ENCODE measurements around the gene NACC2.

DNA sequence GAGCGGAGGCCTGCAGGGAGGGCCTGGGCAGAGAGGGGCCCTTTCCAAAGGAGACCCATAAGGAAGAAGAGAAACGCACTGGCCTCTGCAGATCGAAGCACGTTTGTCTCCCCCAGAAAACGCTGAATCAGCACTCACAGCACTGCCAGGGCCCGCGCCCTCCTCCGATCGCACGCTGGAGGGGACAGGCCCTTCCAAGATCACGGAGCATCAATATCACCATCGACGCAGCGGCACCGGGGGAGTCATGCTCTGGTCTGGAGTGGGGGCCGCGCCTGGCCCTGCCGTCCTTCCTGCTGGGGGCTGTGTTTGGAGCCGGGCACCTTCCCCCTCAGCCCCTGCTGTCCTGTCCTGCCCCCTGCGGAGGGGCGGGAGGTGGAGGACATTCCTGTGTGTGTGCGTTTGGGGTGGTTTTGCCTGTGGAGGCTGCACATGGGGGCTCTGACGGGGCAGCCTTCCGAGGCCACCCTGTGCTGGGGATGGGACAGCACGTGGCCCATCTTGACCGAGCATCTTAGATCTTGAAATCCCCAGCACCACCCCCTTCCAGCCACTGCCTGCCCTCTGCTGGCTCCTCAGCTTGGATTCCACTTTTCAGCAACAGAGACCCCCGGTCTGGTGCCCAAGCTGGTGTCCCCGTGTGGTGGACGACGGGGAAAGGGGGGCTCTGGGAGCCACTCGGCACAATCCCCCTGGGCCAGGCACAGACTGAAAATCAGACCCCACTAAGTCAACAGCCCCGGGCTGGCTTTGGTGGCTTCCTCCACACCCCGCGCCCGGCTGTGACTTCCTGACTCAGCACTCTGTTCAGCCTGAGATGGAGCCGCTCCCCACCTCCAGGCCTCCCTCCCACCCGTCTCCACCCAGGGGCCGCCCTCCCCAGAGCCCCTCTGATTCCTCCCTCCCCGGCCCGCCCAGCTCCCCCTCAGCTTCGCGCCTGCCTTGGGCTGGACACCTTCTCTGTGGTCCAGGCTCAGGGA lies 15.3 kb upstream of the NACC2 start:
- TF ChIP-seq, protein P1, sequence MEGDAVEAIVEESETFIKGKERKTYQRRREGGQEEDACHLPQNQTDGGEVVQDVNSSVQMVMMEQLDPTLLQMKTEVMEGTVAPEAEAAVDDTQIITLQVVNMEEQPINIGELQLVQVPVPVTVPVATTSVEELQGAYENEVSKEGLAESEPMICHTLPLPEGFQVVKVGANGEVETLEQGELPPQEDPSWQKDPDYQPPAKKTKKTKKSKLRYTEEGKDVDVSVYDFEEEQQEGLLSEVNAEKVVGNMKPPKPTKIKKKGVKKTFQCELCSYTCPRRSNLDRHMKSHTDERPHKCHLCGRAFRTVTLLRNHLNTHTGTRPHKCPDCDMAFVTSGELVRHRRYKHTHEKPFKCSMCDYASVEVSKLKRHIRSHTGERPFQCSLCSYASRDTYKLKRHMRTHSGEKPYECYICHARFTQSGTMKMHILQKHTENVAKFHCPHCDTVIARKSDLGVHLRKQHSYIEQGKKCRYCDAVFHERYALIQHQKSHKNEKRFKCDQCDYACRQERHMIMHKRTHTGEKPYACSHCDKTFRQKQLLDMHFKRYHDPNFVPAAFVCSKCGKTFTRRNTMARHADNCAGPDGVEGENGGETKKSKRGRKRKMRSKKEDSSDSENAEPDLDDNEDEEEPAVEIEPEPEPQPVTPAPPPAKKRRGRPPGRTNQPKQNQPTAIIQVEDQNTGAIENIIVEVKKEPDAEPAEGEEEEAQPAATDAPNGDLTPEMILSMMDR (IDR thresholded peaks at IDR 0.05) = peak in 1 of 4 donors; percentile 4
- no peak for TF ChIP-seq POLR2A (IDR thresholded peaks at IDR 0.05)

Data from right lobe of liver (tissue), 4 donors.